Dendritic cell treated with granulocyte-macrophage colony-stimulating factor and Interleukin-4, amounts not matched to agents 40 ng/mL and 50 ng/mL, for 4 days (primary cell): ENCODE results near the gene ACKR3.

Experiments used
- H3K27ac Mint-ChIP-seq: one replicate; pipeline ENCODE4 v1.8.0; 2022; ENCODE audit warnings: mild to moderate bottlenecking, mixed read lengths
- H3K27me3 Mint-ChIP-seq: one replicate; pipeline ENCODE4 v1.8.0; 2022; ENCODE audit warnings: mild to moderate bottlenecking, mixed read lengths
- H3K36me3 Mint-ChIP-seq: one replicate; pipeline ENCODE4 v1.8.0; 2022; ENCODE audit warnings: low read depth, mixed read lengths
- H3K4me1 Mint-ChIP-seq: one replicate; pipeline ENCODE4 v1.8.0; 2022; ENCODE audit warnings: low read depth, mixed read lengths
- H3K4me3 Mint-ChIP-seq: one replicate; pipeline ENCODE4 v1.8.0; 2022; ENCODE audit warnings: mild to moderate bottlenecking, moderate library complexity, mixed read lengths
- H3K9me3 Mint-ChIP-seq: one replicate; pipeline ENCODE4 v1.8.0; 2022; ENCODE audit warnings: mixed read lengths
- intact Hi-C: fragments of 100-400 bp; cut with micrococcal nuclease; formaldehyde crosslinking; loops from one replicate; pipeline ENCODE4 v1.15.0; 2022

Gene ACKR3

DNA sequence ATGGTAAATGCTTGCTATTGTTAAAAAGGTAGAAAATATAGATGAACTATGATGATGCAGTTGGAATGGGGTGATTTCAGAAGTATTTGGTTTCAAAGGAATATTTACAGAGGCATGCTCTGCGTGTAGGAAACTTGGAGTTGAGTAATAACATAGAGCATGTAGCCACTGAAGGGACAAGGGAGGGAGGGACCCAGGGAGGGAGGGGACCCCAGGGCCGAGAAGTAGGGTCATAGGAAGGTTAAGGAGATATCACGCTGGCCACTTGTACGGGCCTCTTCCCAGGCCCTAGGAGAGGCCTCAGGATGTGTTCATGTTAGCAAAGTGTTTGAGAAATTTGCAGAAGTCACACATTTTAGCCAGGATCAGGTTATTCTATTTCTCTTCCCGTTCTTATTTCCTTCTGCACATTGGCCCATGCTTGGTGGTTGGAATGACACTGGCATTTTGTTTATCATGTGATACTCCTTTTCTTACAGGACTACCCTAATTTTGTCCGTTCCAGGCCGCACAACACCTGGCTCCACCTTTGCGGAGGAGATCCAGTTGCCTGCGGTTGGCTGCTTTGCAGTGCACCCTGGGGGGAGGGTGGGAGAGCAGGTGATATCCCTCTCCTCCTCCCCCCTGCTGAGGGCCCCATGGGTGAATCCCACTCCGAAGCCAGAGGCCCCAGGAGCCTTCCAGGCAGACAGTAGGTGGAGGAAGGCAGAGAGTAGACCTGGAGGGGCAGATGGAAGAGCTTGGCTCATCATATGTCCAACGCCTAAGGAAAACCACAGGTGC is 16.9 kb upstream of the ACKR3 start:
- intact Hi-C loops = loop anchor here (1.0 kb wide), 1 partner anchor 8 kb away; no protein-coding TSS in a partner anchor
- Mint-ChIP-seq H3K4me1 (peaks cover 53% of the 10 kb centered on the region), H3K27me3 (no peaks in the 10 kb centered on the region), H3K4me3 (no peak overlapping the region), H3K36me3 (peaks cover 2% of the 10 kb centered on the region), H3K27ac (peak overlapping the region; percentile 1), H3K9me3 (peaks cover 17% of the 10 kb centered on the region)

DNA sequence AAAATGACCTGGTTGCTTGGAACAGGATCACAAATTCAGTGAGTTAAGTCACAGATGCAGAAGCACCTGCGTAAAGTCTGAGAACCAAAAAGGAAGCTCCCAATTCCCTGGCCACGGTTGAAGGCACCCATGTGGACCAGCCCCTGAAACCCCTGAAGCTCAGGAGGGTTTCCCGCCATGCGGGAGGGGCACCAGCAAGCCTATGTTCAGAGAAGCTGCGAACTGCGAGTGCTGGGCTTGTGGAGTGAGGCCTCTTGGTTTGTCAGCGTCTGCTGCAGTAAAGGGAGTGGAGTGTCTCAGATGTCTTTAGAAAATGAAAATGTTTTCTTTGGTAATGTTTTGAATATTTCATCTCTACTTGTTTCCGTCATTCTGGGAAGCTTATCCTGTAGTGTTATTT is 16.1 kb upstream of the ACKR3 start:
- Mint-ChIP-seq H3K4me3 (no peak overlapping the region), H3K36me3 (no peaks in the 10 kb centered on the region), H3K4me1 (peaks cover 47% of the 10 kb centered on the region), H3K27ac (no peak overlapping the region), H3K9me3 (peaks cover 13% of the 10 kb centered on the region), H3K27me3 (no peaks in the 10 kb centered on the region)
- intact Hi-C loops = no loop called here

DNA sequence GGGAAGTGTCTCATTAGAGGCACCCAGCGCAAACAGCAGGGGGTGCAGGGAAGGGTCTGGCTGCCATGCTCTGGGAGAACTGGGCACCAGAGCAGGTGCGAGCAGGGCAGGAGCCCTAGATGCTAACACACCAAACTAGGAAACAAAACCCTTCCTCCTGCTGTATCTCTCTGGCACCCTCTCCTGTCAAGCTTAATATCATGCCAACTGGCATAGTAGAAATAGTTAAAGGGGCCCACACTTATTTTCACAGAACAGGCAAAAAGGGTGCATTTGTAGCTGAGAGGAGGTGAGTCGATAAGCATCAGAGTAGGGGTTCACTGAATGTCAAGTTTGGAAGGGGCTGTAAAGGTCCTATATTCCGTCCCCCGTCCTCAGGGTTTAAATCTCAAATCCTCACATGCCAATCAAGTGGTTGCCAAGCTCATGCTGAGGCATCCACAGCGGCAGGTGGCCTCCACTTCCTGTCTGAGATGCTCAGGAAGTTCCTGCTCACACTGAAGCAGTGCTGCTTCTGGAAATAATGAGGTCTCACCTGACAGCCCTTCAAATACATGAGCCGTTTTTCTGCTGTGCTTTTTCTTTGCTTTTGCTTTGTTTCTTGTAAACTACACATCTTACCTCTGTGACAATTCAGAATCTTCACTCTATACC is 14.9 kb upstream of the ACKR3 start:
- H3K4me1 Mint-ChIP-seq = peaks cover 49% of the 10 kb centered on the region
- no peak overlapping the region for H3K27ac Mint-ChIP-seq
- H3K27me3 Mint-ChIP-seq = no peaks in the 10 kb centered on the region
- intact Hi-C loops = no loop called here
- no peaks in the 10 kb centered on the region for H3K36me3 Mint-ChIP-seq
- H3K9me3 Mint-ChIP-seq = peaks cover 13% of the 10 kb centered on the region
- H3K4me3 Mint-ChIP-seq = no peak overlapping the region

DNA sequence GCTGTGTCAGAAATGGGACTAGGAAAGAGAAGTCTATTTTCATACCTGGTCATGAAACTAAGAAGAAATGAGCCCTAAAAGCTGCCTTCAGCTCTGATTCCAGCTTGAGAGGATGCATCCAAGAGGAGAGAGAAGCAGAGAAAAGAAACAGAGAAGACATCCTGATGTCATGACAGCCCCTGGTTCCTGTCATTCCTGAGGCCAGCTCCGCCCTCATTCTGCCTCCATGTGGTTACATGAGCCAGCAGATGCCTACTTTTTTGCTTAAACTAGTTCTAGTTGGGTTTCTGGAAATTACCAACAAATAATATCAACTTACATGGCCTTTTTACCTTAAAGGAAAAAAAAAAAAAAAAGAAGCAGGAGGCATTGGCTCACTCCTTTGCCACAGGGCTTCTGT is 14.1 kb upstream of the ACKR3 start:
- Mint-ChIP-seq H3K9me3 (peaks cover 13% of the 10 kb centered on the region), H3K27ac (no peak overlapping the region), H3K4me1 (peaks cover 44% of the 10 kb centered on the region), H3K36me3 (no peaks in the 10 kb centered on the region), H3K4me3 (no peak overlapping the region), H3K27me3 (no peaks in the 10 kb centered on the region)
- intact Hi-C loops = no loop called here

DNA sequence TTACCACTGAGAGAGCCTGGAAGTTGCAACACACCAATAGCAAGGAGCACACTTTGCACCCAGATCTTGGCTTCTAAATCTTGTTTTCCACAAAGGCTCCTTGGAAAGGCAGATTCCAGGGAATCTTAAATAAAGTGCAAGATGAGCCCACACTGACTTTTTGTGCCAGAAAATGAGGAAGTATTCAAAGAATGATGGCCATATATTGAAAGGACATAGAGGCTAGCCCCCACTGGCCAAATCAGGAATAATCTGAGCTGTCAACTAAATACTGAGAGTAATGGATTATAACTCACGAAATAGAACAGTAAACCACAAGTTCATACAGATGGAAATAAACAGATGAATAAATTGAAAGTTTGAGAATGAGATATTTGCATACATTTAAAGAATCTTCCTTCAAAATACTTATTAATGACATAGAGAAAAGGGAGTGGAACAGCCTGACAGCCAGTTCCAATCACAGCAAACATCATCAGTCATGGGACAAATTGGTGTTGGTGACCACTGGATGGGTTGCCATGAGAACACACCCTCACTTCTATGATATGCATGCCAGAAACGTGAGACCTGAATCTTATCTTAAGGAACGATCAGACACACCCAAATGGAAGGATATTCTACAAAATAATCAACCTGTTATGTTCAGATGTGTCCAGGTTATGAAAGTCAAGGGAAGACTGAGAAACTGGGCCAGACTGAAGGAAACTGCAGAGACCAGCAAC is 12.2 kb upstream of the ACKR3 start:
- H3K4me3 Mint-ChIP-seq = no peak overlapping the region
- intact Hi-C loops = no loop called here
- peaks cover 13% of the 10 kb centered on the region for H3K9me3 Mint-ChIP-seq
- H3K27me3 Mint-ChIP-seq = no peaks in the 10 kb centered on the region
- peaks cover 24% of the 10 kb centered on the region for H3K4me1 Mint-ChIP-seq
- H3K27ac Mint-ChIP-seq = no peak overlapping the region
- no peaks in the 10 kb centered on the region for H3K36me3 Mint-ChIP-seq

DNA sequence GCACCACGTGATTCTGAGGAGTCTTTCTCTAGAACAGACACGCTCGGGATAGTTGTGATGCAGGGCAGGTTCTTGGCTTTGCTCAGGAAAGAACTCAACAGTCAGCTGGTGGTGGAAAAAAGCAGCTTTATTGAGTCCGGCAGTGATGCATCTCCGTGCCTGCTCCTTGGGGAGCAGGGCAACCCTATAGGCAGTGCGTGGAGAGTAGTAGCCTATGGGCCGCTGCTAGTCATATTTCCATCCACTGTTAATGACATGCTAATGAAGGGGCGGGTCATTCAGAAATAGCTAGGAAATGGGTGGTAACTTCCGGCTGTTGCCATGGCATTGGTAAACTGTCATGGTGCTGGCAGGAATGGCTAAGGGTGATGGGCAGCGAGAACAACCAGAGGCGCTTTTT is 11.6 kb upstream of the ACKR3 start:
- Mint-ChIP-seq H3K36me3 (no peaks in the 10 kb centered on the region), H3K4me1 (peaks cover 18% of the 10 kb centered on the region), H3K27ac (no peak overlapping the region), H3K9me3 (peaks cover 13% of the 10 kb centered on the region), H3K27me3 (no peaks in the 10 kb centered on the region), H3K4me3 (no peak overlapping the region)
- intact Hi-C loops = no loop called here

DNA sequence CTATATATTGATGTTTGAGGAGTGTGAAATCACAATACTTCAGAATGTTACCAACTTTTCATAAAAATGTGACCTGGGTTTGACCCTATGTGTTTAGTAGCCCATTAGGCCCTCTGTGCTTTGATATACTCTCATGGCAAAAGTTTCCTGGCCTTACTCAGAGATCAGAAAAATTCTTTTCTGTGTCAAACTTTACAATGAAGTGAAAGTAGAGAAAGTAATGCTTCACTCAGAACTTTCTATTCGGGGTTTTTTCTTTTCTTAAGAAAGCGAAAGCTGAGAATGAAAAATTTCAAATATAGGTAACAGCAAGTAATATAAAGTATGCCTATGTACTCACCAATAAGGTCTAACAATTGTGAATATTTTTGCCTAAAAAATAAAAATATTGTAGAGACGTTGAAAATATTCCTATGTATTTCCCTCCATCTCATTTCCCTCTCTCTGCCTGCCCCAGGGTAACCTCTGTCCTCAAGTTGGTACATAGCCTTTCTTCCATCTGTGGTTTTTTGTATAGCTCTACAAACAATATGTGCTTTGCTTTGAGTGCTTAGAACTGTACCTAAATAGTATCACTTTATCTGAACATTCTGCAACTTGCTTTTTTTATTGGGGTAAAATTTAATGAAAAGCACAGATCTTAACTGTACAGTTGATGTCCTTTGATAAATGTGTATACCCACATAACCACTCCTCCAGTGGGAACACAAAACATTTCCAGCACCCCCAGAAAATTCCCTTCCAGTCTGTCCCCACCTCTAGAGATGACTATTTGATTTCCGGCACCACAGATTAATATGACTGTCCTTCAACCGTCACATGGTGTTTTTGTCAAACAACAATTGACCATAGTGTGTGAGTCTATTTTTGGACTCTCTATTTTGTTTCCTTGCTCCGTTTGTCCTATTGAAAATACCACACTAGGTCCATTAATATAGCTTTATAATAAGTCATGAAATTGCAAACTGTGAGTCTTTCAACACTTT is 10.3 kb upstream of the ACKR3 start:
- Mint-ChIP-seq H3K27ac (no peak overlapping the region), H3K27me3 (no peaks in the 10 kb centered on the region), H3K36me3 (no peaks in the 10 kb centered on the region), H3K9me3 (peaks cover 10% of the 10 kb centered on the region), H3K4me3 (no peak overlapping the region), H3K4me1 (peaks cover 13% of the 10 kb centered on the region)
- intact Hi-C loops = no loop called here

DNA sequence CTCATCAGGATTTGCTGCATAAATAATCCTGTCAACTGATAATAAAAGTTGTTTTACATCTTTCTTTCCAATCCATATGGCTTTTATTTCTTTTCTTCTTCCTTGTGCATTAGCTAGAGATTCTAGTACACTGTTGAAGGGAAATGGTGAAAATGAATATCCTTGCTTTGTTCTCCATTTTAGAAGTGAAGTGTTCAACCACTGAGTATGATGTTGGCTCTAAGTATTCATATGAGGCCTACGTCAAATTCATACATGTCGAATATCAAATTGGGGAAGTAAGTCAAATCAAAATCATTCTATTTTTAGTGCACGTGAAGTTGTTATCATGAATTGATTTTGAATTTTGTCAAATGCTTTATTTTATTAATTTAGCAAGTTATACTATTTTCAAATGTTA is 7.8 kb upstream of the ACKR3 start:
- H3K4me3 Mint-ChIP-seq = no peak overlapping the region
- H3K4me1 Mint-ChIP-seq = peaks cover 17% of the 10 kb centered on the region
- H3K9me3 Mint-ChIP-seq = no peaks in the 10 kb centered on the region
- no peak overlapping the region for H3K27ac Mint-ChIP-seq
- H3K36me3 Mint-ChIP-seq = no peaks in the 10 kb centered on the region
- intact Hi-C loops = no loop called here
- H3K27me3 Mint-ChIP-seq = peaks cover 4% of the 10 kb centered on the region

DNA sequence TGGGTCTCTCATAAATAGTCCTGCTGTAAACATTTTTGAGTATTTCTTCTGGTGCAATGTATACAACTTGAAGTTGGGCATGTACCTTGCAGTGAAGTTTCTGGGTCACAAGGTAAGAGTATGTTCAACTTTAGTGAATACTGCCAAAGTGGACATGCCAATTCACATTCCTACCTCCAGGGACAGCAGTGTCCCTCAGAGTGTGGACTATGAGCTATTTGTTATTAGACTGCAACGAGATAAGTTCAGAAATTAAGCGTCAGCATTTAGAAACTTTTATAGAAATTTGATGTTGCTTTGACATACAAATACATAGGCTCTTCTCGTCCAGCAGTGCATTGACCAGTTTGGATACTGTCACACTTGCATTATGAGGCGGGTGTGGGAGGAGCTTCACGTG is 7.2 kb upstream of the ACKR3 start:
- intact Hi-C loops = no loop called here
- no peaks in the 10 kb centered on the region for H3K9me3 Mint-ChIP-seq

DNA sequence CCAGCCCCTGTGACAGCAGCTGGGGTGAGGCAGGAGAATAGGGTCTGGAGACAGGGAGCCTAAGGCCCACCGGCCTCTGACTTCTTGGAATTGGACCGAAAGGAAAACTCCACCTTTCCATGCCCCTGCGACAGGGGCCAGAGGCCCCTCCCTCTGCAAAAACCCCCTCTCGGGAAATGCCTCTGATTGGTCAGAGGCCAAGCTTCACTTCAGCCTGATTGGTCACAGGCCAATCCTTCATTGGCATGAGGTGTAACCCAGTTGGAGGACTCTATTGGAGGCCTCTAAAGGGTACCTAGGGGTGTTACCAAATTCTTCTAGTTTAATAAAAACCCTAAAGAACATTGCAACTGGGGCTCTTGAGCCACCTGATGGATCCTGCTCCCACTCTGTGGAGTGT is 5.7 kb upstream of the ACKR3 start:
- no peak overlapping the region for H3K4me3 Mint-ChIP-seq
- intact Hi-C loops = no loop called here
- no peaks in the 10 kb centered on the region for H3K36me3 Mint-ChIP-seq
- peaks cover 29% of the 10 kb centered on the region for H3K4me1 Mint-ChIP-seq
- H3K27me3 Mint-ChIP-seq = peaks cover 16% of the 10 kb centered on the region
- no peaks in the 10 kb centered on the region for H3K9me3 Mint-ChIP-seq
- no peak overlapping the region for H3K27ac Mint-ChIP-seq

More for the DNA sequence above, 7.2 kb upstream of the ACKR3 start:
- H3K27ac Mint-ChIP-seq = no peak overlapping the region
- peaks cover 9% of the 10 kb centered on the region for H3K27me3 Mint-ChIP-seq
- H3K36me3 Mint-ChIP-seq = no peaks in the 10 kb centered on the region
- peaks cover 18% of the 10 kb centered on the region for H3K4me1 Mint-ChIP-seq
- H3K4me3 Mint-ChIP-seq = no peak overlapping the region

DNA sequence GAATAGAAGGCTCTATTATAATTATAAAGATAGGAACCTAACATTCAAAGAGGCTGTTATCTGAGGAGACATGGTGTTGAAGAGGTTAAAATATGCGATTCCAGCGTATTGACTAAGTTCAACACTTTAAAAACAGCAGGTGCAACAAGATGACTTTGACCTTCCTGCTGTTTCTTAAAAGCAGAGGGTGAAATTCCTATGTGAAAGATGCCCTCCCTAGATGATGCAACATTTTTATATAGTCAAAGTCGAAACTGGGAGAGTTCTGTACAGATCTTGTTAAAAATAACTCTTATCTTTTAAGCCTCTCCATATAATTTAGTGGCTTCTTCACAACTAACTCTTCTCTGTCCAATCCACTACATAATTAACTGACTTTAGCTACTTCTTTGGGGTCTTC is 4.4 kb upstream of the ACKR3 start:
- Mint-ChIP-seq H3K4me3 (no peak overlapping the region), H3K27ac (no peak overlapping the region), H3K27me3 (peaks cover 23% of the 10 kb centered on the region), H3K9me3 (no peaks in the 10 kb centered on the region), H3K4me1 (peaks cover 31% of the 10 kb centered on the region), H3K36me3 (no peaks in the 10 kb centered on the region)
- intact Hi-C loops = no loop called here

DNA sequence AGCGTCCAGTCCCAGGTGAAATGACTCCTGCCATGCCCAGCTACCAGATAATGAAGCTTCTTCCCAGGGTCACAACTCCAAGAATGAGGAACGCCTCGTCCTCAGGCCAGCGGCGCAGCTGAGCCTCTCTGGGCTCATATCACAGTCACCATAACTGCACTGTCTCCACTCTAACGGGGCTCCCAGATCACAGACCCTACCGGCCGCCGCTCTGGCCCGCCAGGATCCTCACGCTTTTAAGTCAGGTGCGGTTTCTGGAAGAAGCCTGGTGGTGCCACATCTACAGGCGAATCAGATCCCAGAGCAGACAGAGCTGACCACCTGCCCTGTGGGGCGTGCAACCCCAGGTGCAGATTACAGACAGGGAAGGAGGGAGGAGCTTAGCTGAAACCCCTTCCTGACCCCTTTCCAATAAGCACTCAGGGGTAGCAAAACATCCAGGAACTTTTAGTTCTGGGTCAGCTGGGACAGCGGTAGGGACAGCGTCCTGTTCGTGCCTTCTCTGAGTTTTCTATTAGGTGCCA is 3.7 kb upstream of the ACKR3 start:
- Mint-ChIP-seq H3K9me3 (no peaks in the 10 kb centered on the region), H3K27ac (no peak overlapping the region), H3K36me3 (no peaks in the 10 kb centered on the region), H3K4me3 (no peak overlapping the region), H3K27me3 (peaks cover 25% of the 10 kb centered on the region), H3K4me1 (peaks cover 38% of the 10 kb centered on the region)
- intact Hi-C loops = no loop called here

DNA sequence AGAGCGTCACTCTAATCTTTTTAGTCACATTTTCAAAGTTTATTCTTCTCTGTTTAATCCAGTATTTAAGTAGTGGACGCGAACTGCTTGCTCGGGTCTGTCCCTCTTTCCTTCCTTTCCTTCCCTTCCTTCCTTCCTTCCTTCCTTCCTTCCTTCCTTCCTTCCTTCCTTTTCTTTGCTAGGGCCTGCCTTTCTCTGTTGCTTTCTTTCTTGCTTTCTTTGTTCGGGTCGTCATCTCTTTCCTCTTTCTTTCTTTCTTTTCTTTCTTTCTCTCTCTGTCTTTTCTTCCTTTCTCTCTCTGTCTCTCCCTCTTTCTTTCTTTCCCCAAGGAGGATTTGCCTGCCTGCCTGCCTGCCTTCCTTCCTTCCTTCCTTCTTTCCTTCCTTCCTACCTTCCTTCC is 3.0 kb upstream of the ACKR3 start:
- Mint-ChIP-seq H3K27ac (no peak overlapping the region), H3K9me3 (no peaks in the 10 kb centered on the region), H3K27me3 (peaks cover 25% of the 10 kb centered on the region), H3K4me1 (peaks cover 42% of the 10 kb centered on the region), H3K36me3 (no peaks in the 10 kb centered on the region), H3K4me3 (no peak overlapping the region)
- intact Hi-C loops = no loop called here
